IMR-90 (cell line): Measurements from ENCODE around the gene BCAT1. TPM values are rescaled to one million over a fixed set of nuclear protein-coding genes. Genes with fewer than 3 reads are reported as not detected.

ENCODE experiments used
- ATAC-seq: fragments of 200-7000 bp; cut with Tn5 transposase; 2 replicates; pipeline ENCODE4 v1.9.1; 2020; ENCODE audit warnings: low read depth, mild to moderate bottlenecking, moderate library complexity
- BruUV-seq: library from RNA; stranded (reverse); fragments of 400-500 nt; replicated peaks from 2 replicates; lab custom pipeline; 2021; lab: Mats Ljungman, UMichigan
- CTCF ChIA-PET: fragments of 300-600 bp; formaldehyde crosslinking; extraction: SDS; loops from one replicate; lab custom pipeline; 2021; ENCODE audit warnings: antibody characterized with exemption; lab: Yijun Ruan, JAX
- POLR2A ChIA-PET: fragments of 300-600 bp; sonication (Branson Sonifier 250); formaldehyde crosslinking; loops from one replicate; lab custom pipeline; 2022; ENCODE audit warnings: antibody characterized with exemption; ENCODE audit not compliant: unreplicated experiment; lab: Charles Lee
- DNase-seq: peaks from one replicate; pipeline ENCODE4 v3.0.0; 2013
- H2AFZ ChIP-seq: replicated peaks from 2 replicates; pipeline ENCODE3; 2013; ENCODE audit warnings: low read length, mild to moderate bottlenecking; ENCODE audit not compliant: poor library complexity
- H2AK5ac ChIP-seq: 2 replicates; pipeline ENCODE4 v1.6.1; 2013; ENCODE audit warnings: low read depth, low read length, inconsistent platforms
- H2AK9ac ChIP-seq: replicated peaks from 2 replicates; pipeline ENCODE3; 2013; ENCODE audit warnings: mild to moderate bottlenecking, low read depth, low read length, moderate library complexity; ENCODE audit not compliant: poor library complexity
- H2BK120ac ChIP-seq: 2 replicates; pipeline ENCODE4 v1.6.1; 2013; ENCODE audit warnings: low read depth, low read length, inconsistent platforms
- H2BK15ac ChIP-seq: 3 replicates; pipeline ENCODE4 v1.6.1; 2013; ENCODE audit warnings: low read depth, low read length, inconsistent platforms
- H2BK20ac ChIP-seq: 2 replicates; pipeline ENCODE4 v1.6.1; 2013; ENCODE audit warnings: low read depth, mild to moderate bottlenecking, inconsistent platforms, low read length, moderate library complexity
- H2BK5ac ChIP-seq: 2 replicates; pipeline ENCODE4 v1.6.1; 2013; ENCODE audit warnings: mild to moderate bottlenecking, low read depth, low read length, inconsistent platforms; ENCODE audit not compliant: poor library complexity, severe bottlenecking
- H3K14ac ChIP-seq: replicated peaks from 2 replicates; pipeline ENCODE4 v1.6.1; 2013; ENCODE audit warnings: low read depth, low read length, inconsistent platforms
- H3K18ac ChIP-seq: 2 replicates; pipeline ENCODE4 v1.6.1; 2013; ENCODE audit warnings: low read depth, low read length, control low read depth
- H3K23ac ChIP-seq: 2 replicates; pipeline ENCODE4 v1.6.1; 2013; ENCODE audit warnings: low read depth, low read length, inconsistent platforms
- H3K27ac ChIP-seq: 2 replicates; pipeline ENCODE4 v1.5.1; 2013; ENCODE audit warnings: mild to moderate bottlenecking, control low read depth, low read length; ENCODE audit not compliant: insufficient read depth
- H3K27me3 ChIP-seq: 2 replicates; pipeline ENCODE4 v1.6.1; 2013; ENCODE audit warnings: low read length; ENCODE audit not compliant: control insufficient read depth, insufficient read depth
- H3K36me3 ChIP-seq: 2 replicates; pipeline ENCODE4 v1.6.1; 2013; ENCODE audit warnings: low read length, mixed read lengths; ENCODE audit not compliant: control insufficient read depth, insufficient read depth
- H3K4ac ChIP-seq: 2 replicates; pipeline ENCODE4 v1.6.1; 2013; ENCODE audit warnings: low read depth, low read length, inconsistent platforms
- H3K4me1 ChIP-seq: 2 replicates; pipeline ENCODE4 v1.6.1; 2013; ENCODE audit warnings: low read length, mixed read lengths; ENCODE audit not compliant: control insufficient read depth, insufficient read depth
- H3K4me2 ChIP-seq: 2 replicates; pipeline ENCODE4 v1.6.1; 2013; ENCODE audit warnings: low read depth, mild to moderate bottlenecking, control low read depth, low read length, moderate library complexity
- H3K4me3 ChIP-seq: 2 replicates; pipeline ENCODE4 v1.5.1; 2013; ENCODE audit warnings: low read depth, mild to moderate bottlenecking, control low read depth, low read length, moderate library complexity; ENCODE audit not compliant: insufficient read depth
- H3K56ac ChIP-seq: 2 replicates; pipeline ENCODE4 v1.6.1; 2013; ENCODE audit warnings: low read length, inconsistent platforms; ENCODE audit not compliant: insufficient read depth; ENCODE audit errors: extremely low read depth
- H3K79me1 ChIP-seq, 2 experiments: 2 replicates each; pipeline ENCODE4 v1.6.1; 2013; ENCODE audit warnings: low read length in 2 of 2, inconsistent platforms in 1 of 2, low read depth in 1 of 2
- H3K9ac ChIP-seq: 2 replicates; pipeline ENCODE4 v1.6.1; 2013; ENCODE audit warnings: low read depth, low read length, control low read depth
- H3K9me1 ChIP-seq: 2 replicates; pipeline ENCODE4 v1.6.1; 2013; ENCODE audit warnings: low read length, inconsistent platforms; ENCODE audit not compliant: insufficient read depth
- H3K9me3 ChIP-seq: 2 replicates; pipeline ENCODE4 v1.6.1; 2013; ENCODE audit warnings: low read length; ENCODE audit not compliant: control insufficient read depth, insufficient read depth
- H4K20me1 ChIP-seq: 2 replicates; pipeline ENCODE4 v1.6.1; 2013; ENCODE audit warnings: low read length, inconsistent platforms; ENCODE audit not compliant: insufficient read depth
- H4K5ac ChIP-seq: 2 replicates; pipeline ENCODE4 v1.6.1; 2013; ENCODE audit warnings: mild to moderate bottlenecking, low read depth, low read length, control low read depth
- H4K8ac ChIP-seq, 2 experiments: 2 replicates each; pipeline ENCODE4 v1.6.1; 2013; ENCODE audit warnings: low read depth in 2 of 2, low read length in 2 of 2, control low read depth in 1 of 2, inconsistent platforms in 1 of 2
- H4K91ac ChIP-seq: 2 replicates; pipeline ENCODE4 v1.6.1; 2013; ENCODE audit warnings: low read depth, low read length, inconsistent platforms; ENCODE audit not compliant: insufficient read depth
- CEBPB ChIP-seq: IDR thresholded peaks from 2 replicates; pipeline ENCODE4 v1.6.1; 2012; ENCODE audit warnings: low read depth, low read length, improper control_type of control experiment
- MAFK ChIP-seq: IDR thresholded peaks from 2 replicates; pipeline ENCODE4 v1.6.1; 2012; ENCODE audit warnings: low read depth, low read length, improper control_type of control experiment
- WGBS, 2 experiments: methylation state at CpG; one replicate each; pipeline versions ENCODE4 v1.1.5 to v1.1.7; 2013; ENCODE audit warnings: missing lambda C conversion rate in 2 of 2; ENCODE audit not compliant: insufficient read length in 1 of 2; ENCODE audit errors: extremely low coverage in 2 of 2; 5-methylcytosine and 5-hydroxymethylcytosine counted together
- dilution Hi-C: fragments of 300-500 bp; cut with HindIII; formaldehyde crosslinking; loops from one replicate; pipeline ENCODE4 v1.14.3; 2018; ENCODE audit warnings: low sequenced_read_pairs; ENCODE audit not compliant: unreplicated experiment
- in situ Hi-C: fragments of 300-500 bp; cut with MboI; formaldehyde crosslinking; loops from 3 replicates; pipeline ENCODE4 v1.14.3; 2019; ENCODE audit warnings: low sequenced_read_pairs, inconsistent platforms, mixed read lengths
- intact Hi-C: fragments of 100-400 bp; cut with micrococcal nuclease; formaldehyde crosslinking; loops from 2 replicates; pipeline ENCODE4 v1.10.0; 2022
- polyA plus RNA-seq, 3 experiments: library from polyadenylated mRNA; depleted of rRNA; stranded (reverse); fragments of >200 nt; gene quantifications; 2 replicates each; pipeline ENCODE4 v1.2.3, GENCODE V29; 2012; ENCODE audit warnings: low replicate concordance in 1 of 3
- total RNA-seq: library from RNA; depleted of rRNA; stranded (reverse); fragments of >200 nt; gene quantifications from 2 replicates; pipeline ENCODE4 v1.2.3, GENCODE V29; 2012

Gene BCAT1
- total and polyA plus RNA-seq, 2 of the 4 experiments (the other 2 are of a cell fraction): 30.4 to 683 TPM

DNA sequence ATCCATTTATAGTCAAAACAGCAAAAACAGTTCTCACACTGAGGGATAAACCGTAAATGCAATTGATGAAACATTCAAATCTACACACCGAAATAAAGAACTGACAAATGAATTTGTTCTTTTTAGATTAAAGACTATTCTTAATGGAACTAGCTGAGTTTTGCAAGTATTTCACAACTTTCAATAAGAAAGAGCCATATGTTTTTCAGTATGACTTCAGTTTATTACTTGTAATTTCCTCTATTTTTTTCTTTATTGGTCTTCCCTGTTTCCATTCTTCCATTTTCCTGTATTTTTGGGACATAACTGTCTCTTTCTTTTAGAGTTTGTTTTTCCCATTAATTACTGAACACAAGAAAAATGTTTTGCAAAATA lies 4.3 kb downstream of the BCAT1 start:
- no TSS peak for BruUV-seq
- Histone ChIP-seq H2AK9ac (no peak overlapping the region), H3K14ac (no peak overlapping the region), H2BK120ac (no peak overlapping the region), H3K9ac (no peak overlapping the region), H2AK5ac (no peak overlapping the region), H3K4me1 (peaks cover 9% of the 10 kb centered on the region), H3K9me1 (peaks cover 7% of the 10 kb centered on the region), H2BK20ac (no peak overlapping the region), H3K4me2 (peak overlapping the region; percentile 51; the same call in 1 of the 2 replicates), H2AFZ (no peak overlapping the region), H3K27me3 (no peaks in the 10 kb centered on the region), H3K4me3 (no peak overlapping the region), H3K79me1 (peaks cover 11 to 61% of the 10 kb centered on the region in 2 experiments), H3K18ac (no peak overlapping the region), H2BK15ac (no peak overlapping the region), H4K20me1 (peaks cover 57% of the 10 kb centered on the region), H2BK5ac (peak overlapping the region; percentile 94), H3K56ac (no peak overlapping the region), H4K91ac (no peak overlapping the region), H3K4ac (no peak overlapping the region), H3K27ac (no peak overlapping the region), H4K5ac (no peak overlapping the region), H4K8ac (no peak overlapping the region; a peak in 1 of 4 replicates), H3K9me3 (no peaks in the 10 kb centered on the region), H3K23ac (no peak overlapping the region), H3K36me3 (peaks cover 6% of the 10 kb centered on the region)
- CTCF ChIA-PET: no interaction called here
- whole genome bisulfite sequencing, 2 experiments: no CpG with 5 or more reads among the region's 2 CpGs
- in situ Hi-C loops (no loop called here), intact Hi-C loops (loop anchor here (10.0 kb wide), 1 partner anchor 1740 kb away; no protein-coding TSS in a partner anchor), dilution Hi-C loops (no loop called here)
- DNase-seq (no peak), ATAC-seq (no peak)
- POLR2A ChIA-PET: no interaction called here
- TF ChIP-seq CEBPB: peak; percentile 56
- no peak for TF ChIP-seq MAFK
